Naive thymus-derived CD8-positive, alpha-beta T cell (primary cell): ENCODE results near the gene GDF15. TPM values are rescaled to one million over a fixed set of nuclear protein-coding genes. Genes with fewer than 3 reads are reported as not detected.
"Not testable (repeated sequence)": the region's sequence is repeated elsewhere in the genome, so short reads cannot be mapped to it uniquely, and the experiment has no call there.

Experiments
- ATAC-seq, 2 donors: fragments of 150-1000 bp; cut with Tn5 transposase in 1 of 2; sonication (Bioruptor Pico), chemical (Tn5 transposase) in 1 of 2; 1 replicate in 1 of 2; 2 replicates in 1 of 2; pipeline ENCODE4 v1.10.0; 2021; ENCODE audit warnings: mild to moderate bottlenecking in 2 of 2, moderate library complexity in 2 of 2
- POLR2A ChIA-PET: fragments of 350-600 bp; sonication (Branson Sonifier 250); formaldehyde crosslinking; loops from one replicate; lab custom pipeline; 2021; ENCODE audit warnings: antibody characterized with exemption; lab: Charles Lee
- DNase-seq, 10 donors: peaks; one replicate each; pipeline versions ENCODE4 v3.0.0 to v3.0.0-alpha.2; 2020 to 2022
- H3K27ac Mint-ChIP-seq, 10 donors: one replicate each; pipeline ENCODE4 v1.8.0; 2020 to 2022; ENCODE audit warnings: mild to moderate bottlenecking in 10 of 10, mixed read lengths in 10 of 10, moderate library complexity in 4 of 10, inconsistent platforms in 1 of 10
- H3K27me3 Mint-ChIP-seq, 5 donors: one replicate each; pipeline ENCODE4 v1.8.0; 2021 to 2022; ENCODE audit warnings: mixed read lengths in 5 of 5
- H3K36me3 Mint-ChIP-seq, 3 donors: one replicate each; pipeline ENCODE4 v1.8.0; 2020 to 2022; ENCODE audit warnings: mixed read lengths in 3 of 3, mild to moderate bottlenecking in 2 of 3, inconsistent platforms in 1 of 3
- H3K4me1 Mint-ChIP-seq, 4 donors: one replicate each; pipeline ENCODE4 v1.8.0; 2021 to 2022; ENCODE audit warnings: mixed read lengths in 4 of 4
- H3K4me3 Mint-ChIP-seq, 10 donors: one replicate each; pipeline ENCODE4 v1.8.0; 2020 to 2022; ENCODE audit warnings: mild to moderate bottlenecking in 10 of 10, mixed read lengths in 10 of 10, moderate library complexity in 6 of 10, inconsistent platforms in 1 of 10
- H3K9me3 Mint-ChIP-seq, 9 donors: one replicate each; pipeline ENCODE4 v1.8.0; 2020 to 2022; ENCODE audit warnings: mixed read lengths in 9 of 9, mild to moderate bottlenecking in 3 of 9, inconsistent platforms in 1 of 9, moderate library complexity in 1 of 9
- polyA plus RNA-seq, 3 donors: library from polyadenylated mRNA; unstranded; fragments of 300-500 nt; fragmentation: Illumina TruSeq; gene quantifications; one replicate each; pipeline ENCODE4 v1.2.3, GENCODE V29; 2021
- total RNA-seq, 8 experiments: library from RNA in 2 of 8; stranded (reverse) in 2 of 8; gene quantifications; one replicate each; pipeline ENCODE4 v1.2.3 and lab custom pipeline; 2021 to 2026

GDF15 gene
- total and polyA plus RNA-seq, 5 experiments from 2014 or later, result not detected

DNA sequence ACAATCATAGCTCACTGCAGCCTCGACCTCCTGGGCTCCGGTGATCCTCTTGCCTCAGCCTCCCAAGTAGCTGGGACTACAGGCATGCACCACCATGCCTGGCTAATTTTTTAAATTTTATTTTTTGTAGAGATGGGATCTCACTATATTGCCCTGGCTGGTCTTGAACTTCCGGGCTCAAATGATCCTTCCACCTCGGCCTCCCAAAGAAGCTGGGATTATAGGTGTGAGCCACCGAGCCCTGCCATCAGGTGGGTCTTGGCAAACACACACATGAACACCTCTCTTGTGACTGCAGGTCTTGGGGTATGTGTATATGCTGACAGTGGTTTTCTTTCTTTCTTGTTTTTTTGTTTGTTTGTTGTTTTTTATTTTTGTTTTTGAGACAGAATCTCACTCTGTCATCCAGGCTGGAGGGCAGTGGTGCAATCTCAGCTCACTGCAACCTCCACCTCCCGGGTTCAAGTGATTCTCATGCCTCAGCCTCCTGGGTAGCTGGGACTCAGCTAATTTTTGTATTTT, 37.1 kb upstream of the GDF15 start:
- Mint-ChIP-seq H3K36me3 (peaks cover 3 to 74% (median 14%) of the 10 kb centered on the region in 3 donors), H3K4me1 (peaks cover 5 to 17% (median 13%) of the 10 kb centered on the region in 4 donors), H3K27ac (peak overlapping the region in 1 of 10 donors; percentile 15)
- DNase-seq, POLR2A ChIA-PET, H3K4me3 Mint-ChIP-seq, H3K9me3 Mint-ChIP-seq, ATAC-seq, H3K27me3 Mint-ChIP-seq: not testable (repeated sequence)

DNA sequence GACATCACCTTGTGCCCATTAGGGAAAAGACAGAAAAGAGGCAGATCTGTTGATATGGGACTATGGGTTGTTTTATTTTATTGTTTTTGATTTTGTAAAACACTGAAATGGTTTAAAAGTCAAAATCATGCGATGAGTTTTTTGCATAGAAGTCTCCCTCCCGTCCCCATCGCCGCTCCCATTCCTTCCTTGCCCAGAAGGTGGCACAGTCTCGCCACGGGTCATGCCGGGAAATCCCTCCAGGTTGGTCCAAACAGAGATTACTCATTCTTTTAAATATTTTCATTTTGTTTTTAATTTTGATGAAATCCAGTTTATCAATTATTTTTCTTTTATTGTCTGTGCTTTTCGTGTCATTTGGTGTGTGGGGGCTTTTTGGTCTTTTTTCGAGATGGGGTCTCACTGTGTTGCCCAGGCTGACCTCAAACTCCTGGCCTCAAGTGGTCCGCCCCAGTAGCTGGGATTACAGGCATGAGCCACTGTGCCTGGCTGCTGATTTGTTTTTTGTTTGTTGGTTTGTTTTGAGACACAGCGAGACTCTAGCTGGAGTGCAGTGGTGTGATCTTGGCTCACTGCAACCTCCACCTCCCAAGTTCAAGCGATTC, 36.3 kb upstream of the GDF15 start:
- ATAC-seq, result no peak
- no peak for DNase-seq
- POLR2A ChIA-PET, result no interaction called here
- H3K4me3 Mint-ChIP-seq, result no peak overlapping the region
- H3K4me1 Mint-ChIP-seq, result peaks cover 5 to 17% (median 13%) of the 10 kb centered on the region in 4 donors
- H3K27ac Mint-ChIP-seq, result peak overlapping the region in 2 of 10 donors; percentile 29 to 33
- H3K27me3 Mint-ChIP-seq, result no peaks in the 10 kb centered on the region
- H3K9me3 Mint-ChIP-seq, result no peaks in the 10 kb centered on the region
- H3K36me3 Mint-ChIP-seq, result peaks cover 3 to 72% (median 15%) of the 10 kb centered on the region in 3 donors

DNA sequence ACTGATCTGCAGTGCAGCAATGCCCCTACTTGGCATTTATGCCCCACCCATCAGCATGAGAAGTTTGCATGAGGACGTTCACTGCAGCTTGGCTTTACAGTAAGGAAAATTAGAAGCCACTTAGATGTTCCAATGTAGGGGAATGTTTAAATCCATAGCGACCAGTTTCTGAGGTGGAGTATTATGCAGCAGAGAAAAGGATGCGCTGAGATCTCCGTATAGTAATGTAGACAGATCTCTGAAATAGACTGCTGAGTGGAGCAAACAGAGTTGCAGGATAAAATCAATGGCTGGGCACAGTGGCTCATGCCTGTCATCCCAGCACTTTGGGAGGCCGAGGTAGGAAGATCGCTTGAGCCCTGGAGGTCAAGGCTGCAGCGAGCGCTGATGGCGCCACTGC, 35.5 kb upstream of the GDF15 start:
- no peak for DNase-seq
- Mint-ChIP-seq H3K4me1 (peaks cover 5 to 17% (median 13%) of the 10 kb centered on the region in 4 donors), H3K27ac (no peak overlapping the region), H3K27me3 (no peaks in the 10 kb centered on the region), H3K4me3 (no peak overlapping the region), H3K9me3 (no peaks in the 10 kb centered on the region), H3K36me3 (peaks cover 3 to 72% (median 17%) of the 10 kb centered on the region in 3 donors)
- POLR2A ChIA-PET, result no interaction called here
- no peak for ATAC-seq

DNA sequence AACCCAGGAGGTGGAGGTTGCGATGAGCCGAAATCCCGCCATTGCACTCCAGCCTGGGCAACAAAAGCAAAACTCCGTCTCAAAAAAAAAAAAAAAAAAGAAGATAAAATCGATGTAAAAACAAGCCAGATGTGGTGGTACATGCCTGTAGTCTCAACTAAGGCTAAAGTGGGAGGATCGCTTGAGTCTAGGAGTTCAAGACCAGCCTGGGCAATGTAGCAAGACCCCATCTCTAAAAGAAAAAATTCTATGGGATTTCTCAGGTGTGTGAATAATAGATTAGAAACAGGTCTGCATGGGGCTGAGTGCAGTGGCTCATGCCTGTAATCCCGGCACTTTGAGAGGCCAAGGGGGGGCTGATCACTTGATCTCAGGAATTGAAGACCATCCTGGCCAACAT, 34.4 kb upstream of the GDF15 start:
- no peaks in the 10 kb centered on the region for H3K9me3 Mint-ChIP-seq
- H3K27ac Mint-ChIP-seq, result no peak overlapping the region
- H3K4me1 Mint-ChIP-seq, result peaks cover 0 to 11% (median 9%) of the 10 kb centered on the region in 4 donors
- H3K36me3 Mint-ChIP-seq, result peaks cover 3 to 74% (median 22%) of the 10 kb centered on the region in 3 donors
- ATAC-seq (no peak), DNase-seq (no peak)
- H3K4me3 Mint-ChIP-seq, result no peak overlapping the region
- no peaks in the 10 kb centered on the region for H3K27me3 Mint-ChIP-seq
- POLR2A ChIA-PET, result interaction anchor here (0.7 kb wide), 1 partner anchor 171 kb away, joined by 3 read pairs; the partner anchor contains the start of gene ELL

DNA sequence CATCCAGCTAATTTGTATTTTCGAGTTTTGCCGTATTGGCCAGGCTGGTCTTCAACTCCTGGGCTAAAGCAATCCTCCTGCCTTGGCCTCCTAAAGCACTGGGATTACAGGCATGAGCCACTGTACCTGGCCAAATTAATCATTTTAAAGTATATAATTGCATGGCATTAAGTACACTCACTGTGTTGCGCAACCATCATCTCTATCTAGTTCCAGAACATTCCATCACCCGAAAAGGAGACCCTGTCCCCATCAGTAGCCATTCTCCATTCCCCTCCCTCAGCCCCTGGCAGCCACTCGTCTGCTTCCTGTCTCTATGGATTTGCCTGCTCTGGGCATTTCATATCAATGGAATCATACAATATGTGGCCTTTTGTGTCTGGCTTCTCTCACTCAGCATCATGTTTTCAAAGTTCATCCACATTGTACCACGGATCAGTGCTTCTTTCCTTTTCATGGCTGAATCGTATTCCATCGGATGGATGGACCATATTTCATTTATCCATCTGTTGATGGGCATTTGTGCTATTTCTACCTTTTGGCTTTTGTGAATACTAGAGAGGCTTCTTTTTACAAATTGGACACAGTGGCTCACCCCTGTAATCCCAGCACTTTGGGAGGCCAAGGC, 32.5 kb upstream of the GDF15 start:
- Mint-ChIP-seq H3K9me3 (no peaks in the 10 kb centered on the region), H3K4me1 (peaks cover 0 to 2% (median 1%) of the 10 kb centered on the region in 4 donors), H3K4me3 (no peak overlapping the region), H3K27me3 (no peaks in the 10 kb centered on the region), H3K27ac (no peak overlapping the region), H3K36me3 (peaks cover 3 to 79% (median 34%) of the 10 kb centered on the region in 3 donors)
- POLR2A ChIA-PET, result no interaction called here
- ATAC-seq (no peak), DNase-seq (no peak)

DNA sequence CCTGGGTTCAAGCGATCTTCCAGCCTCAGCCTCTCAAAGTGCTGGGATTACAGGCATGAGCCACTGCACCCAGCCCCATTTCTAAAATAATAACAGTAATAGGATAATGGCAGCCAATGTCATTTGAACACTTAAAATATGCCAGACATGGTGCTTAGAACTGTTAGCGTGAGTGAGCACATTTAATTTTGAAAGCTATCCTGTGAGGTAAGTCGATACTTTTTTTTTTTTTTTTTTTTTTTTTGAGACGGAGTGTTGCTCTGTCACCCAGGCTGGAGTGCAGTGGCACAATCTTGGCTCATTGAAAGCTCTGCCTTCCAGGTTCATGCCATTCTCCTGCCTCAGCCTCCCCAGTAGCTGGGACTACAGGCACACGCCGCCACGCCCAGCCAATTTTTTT, 31.2 kb upstream of the GDF15 start:
- ATAC-seq, H3K27me3 Mint-ChIP-seq, POLR2A ChIA-PET, H3K9me3 Mint-ChIP-seq, H3K4me3 Mint-ChIP-seq, H3K4me1 Mint-ChIP-seq, DNase-seq, H3K27ac Mint-ChIP-seq: not testable (repeated sequence)
- peaks cover 3 to 81% (median 41%) of the 10 kb centered on the region in 3 donors for H3K36me3 Mint-ChIP-seq

DNA sequence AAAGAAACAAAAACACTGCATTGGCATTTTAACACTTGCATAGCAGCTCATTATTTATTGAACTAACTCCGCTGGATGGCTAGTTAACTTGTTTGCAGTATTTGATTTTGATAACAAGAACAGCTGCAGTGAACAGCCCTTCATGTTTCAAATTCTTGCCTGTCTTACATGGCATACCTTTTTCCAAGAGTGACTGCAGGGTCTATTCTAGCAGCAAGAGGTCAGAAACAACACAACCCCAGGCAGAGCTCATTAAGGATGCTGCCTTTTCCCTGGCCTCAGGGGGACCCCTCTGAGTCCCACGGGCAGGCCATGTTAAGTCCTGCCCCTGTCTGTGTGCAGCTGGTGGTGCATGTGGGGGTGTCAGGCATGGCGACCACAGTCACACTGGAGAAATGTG, 28.9 kb upstream of the GDF15 start:
- H3K36me3 Mint-ChIP-seq, result peaks cover 0 to 85% (median 41%) of the 10 kb centered on the region in 3 donors
- POLR2A ChIA-PET, result no interaction called here
- ATAC-seq, result no peak
- H3K4me1 Mint-ChIP-seq, result peaks cover 0 to 2% (median 1%) of the 10 kb centered on the region in 4 donors
- no peaks in the 10 kb centered on the region for H3K9me3 Mint-ChIP-seq
- H3K27me3 Mint-ChIP-seq, result no peaks in the 10 kb centered on the region
- H3K27ac Mint-ChIP-seq, result no peak overlapping the region
- H3K4me3 Mint-ChIP-seq, result no peak overlapping the region
- no peak for DNase-seq

DNA sequence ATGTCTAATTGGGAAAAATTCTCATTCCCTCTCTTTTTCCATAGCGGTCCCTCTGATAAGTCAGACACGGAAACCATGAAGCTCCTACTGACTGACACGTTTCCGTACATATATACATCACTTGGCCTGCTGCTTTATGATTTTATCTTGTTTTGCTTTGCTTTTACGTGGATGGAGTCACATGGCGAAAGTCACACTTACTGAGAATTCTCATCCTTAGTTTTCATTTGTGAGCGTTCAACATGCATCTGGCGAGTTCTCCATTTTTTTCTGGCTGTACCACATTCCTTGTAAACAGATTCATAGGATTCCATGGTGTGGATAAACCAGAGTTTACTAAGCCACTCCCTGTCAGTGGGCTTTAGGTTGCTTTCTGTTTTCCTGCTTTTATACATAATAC, 24.3 kb upstream of the GDF15 start:
- peaks cover 0 to 91% (median 54%) of the 10 kb centered on the region in 3 donors for H3K36me3 Mint-ChIP-seq

DNA sequence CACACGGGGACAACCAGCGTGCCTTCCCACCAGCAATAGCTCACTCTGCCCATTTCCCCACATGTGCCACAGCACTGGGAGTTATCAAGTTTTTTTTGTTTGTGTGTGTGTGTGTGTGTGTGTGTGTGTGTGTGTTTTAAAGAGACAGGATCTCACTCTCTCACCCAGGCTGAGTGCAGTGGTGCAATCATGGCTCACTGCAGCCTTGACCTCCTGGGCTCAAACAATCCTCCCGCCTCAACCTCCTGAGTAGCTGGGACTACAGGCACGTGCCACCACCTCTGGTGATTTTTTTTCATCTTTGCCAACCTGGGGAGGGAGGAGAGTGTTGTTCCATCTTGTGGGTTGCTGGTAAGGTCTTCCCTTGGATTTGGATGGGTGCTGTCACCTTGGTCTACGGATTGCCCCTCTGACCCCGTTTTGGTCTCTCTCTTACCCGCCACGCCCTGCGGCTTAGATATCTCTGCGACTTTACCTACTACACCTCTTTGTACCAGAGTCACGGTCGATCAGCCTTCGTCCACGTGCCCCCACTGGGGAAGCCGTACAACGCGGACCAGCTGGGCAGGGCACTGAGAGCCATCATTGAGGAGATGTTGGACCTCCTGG, 22.9 kb upstream of the GDF15 start:
- Mint-ChIP-seq H3K27me3 (no peaks in the 10 kb centered on the region), H3K4me1 (peaks cover 0 to 7% (median 1%) of the 10 kb centered on the region in 4 donors), H3K36me3 (peaks cover 0 to 84% (median 49%) of the 10 kb centered on the region in 3 donors), H3K27ac (no peak overlapping the region), H3K9me3 (no peaks in the 10 kb centered on the region), H3K4me3 (no peak overlapping the region)
- ATAC-seq (no peak), DNase-seq (no peak)
- POLR2A ChIA-PET, result interaction anchor here (1.0 kb wide), 1 partner anchor 84 kb away, joined by 3 read pairs; no protein-coding TSS in a partner anchor

More for the DNA sequence above, 24.3 kb upstream of the GDF15 start:
- Mint-ChIP-seq H3K4me1 (peaks cover 0 to 7% (median 0%) of the 10 kb centered on the region in 4 donors), H3K4me3 (no peak overlapping the region), H3K27ac (no peak overlapping the region), H3K9me3 (no peaks in the 10 kb centered on the region), H3K27me3 (no peaks in the 10 kb centered on the region)
- no peak for ATAC-seq
- DNase-seq, result no peak
- POLR2A ChIA-PET, result no interaction called here

DNA sequence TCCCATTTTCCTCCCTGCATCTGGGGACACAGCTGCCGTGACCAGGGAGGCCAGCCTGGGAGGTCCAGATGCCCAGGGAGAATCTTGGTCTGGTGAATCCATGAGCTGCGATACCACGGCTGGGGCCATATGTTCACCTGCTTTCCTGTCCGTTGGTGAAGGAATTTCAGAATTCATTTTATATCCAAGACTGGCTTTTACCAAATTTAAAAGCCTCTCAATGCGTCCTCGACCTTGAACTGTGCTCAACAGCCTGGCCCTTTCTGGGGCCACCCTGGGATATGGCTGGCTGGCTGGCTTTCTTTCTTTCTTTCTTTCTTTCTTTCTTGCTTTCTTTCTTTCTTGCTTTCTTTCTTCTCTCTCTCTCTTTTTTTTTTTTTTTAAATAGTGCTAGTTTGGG, 22.2 kb upstream of the GDF15 start:
- Mint-ChIP-seq H3K9me3 (no peaks in the 10 kb centered on the region), H3K36me3 (peaks cover 0 to 77% (median 43%) of the 10 kb centered on the region in 3 donors)

DNA sequence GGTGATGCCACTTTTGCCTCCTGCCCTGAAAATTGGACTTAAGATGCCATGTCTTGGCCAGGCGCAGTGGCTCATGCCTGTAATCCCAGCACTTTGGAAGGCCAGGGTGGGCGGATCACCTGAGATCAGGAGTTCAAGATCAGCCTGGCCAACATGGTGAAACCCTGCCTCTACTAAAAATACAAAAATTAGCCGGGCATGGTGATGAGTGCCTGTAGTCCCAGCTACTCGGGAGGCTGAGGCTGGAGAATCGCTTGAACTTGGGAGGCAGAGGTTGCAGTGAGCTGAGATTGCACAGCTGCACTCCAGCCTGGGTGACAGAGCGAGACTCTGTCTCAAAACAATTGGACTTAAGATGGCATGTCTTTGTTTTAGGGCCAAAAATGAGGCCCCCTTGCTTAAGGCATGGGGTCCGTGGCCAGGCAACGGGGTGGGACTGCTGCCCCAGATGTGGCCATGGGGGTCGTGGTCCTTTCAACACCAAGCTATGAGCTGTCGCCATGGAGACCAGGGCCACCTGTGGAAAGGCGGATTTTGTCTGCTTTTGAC, 21.6 kb upstream of the GDF15 start:
- H3K4me3 Mint-ChIP-seq, DNase-seq, H3K27ac Mint-ChIP-seq, H3K4me1 Mint-ChIP-seq, H3K27me3 Mint-ChIP-seq, H3K9me3 Mint-ChIP-seq, ATAC-seq: not testable (repeated sequence)
- POLR2A ChIA-PET, result interaction anchor here (1.0 to 2.2 kb wide), 2 partner anchors 19 to 85 kb away, joined by 3 to 6 read pairs; no protein-coding TSS in a partner anchor
- peaks cover 0 to 73% (median 39%) of the 10 kb centered on the region in 3 donors for H3K36me3 Mint-ChIP-seq

More for the DNA sequence above, 22.2 kb upstream of the GDF15 start:
- Mint-ChIP-seq H3K4me1 (peaks cover 0 to 7% (median 1%) of the 10 kb centered on the region in 4 donors), H3K27me3 (no peaks in the 10 kb centered on the region), H3K27ac (no peak overlapping the region), H3K4me3 (no peak overlapping the region)
- POLR2A ChIA-PET, result interaction anchor here (1.0 to 2.2 kb wide), 2 partner anchors 20 to 84 kb away, joined by 3 to 6 read pairs; no protein-coding TSS in a partner anchor
- no peak for DNase-seq
- ATAC-seq, result no peak

DNA sequence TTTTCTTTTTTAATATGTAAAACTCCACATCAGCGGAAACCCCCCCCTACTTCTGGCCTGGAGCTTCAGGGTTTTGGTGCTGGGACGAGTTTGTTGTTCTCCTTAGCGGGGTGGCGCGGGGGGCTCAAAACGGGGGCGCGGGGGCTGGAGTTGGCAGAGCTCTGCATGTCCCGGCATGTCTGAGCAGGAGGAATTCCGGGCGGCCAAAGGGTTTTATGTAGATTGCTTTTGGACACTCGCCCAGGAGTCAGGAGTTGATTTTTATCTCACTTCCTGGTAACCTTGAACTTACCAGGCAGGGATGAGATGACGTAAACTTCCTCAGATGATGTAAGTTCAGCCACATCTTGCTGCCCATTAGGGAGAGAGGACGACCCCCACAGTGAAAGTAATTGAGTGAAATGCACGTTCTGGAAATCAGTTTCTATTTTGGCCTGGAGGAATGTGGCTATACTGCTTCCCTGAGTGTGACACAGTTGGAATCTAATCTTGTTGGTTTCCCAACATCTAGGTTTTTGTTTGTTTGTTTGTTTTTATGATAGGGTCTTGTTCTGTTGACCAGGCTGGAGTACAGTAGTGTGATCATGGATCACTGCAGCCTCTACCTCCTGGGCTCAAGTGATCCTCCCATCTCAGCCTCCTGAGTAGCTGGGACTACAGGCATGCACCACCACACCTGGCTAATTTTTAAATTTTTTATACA, 21.0 kb upstream of the GDF15 start:
- H3K27ac Mint-ChIP-seq, result no peak overlapping the region

More for the DNA sequence above, 21.0 kb upstream of the GDF15 start:
- Mint-ChIP-seq H3K4me3 (no peak overlapping the region), H3K36me3 (peaks cover 0 to 67% (median 36%) of the 10 kb centered on the region in 3 donors), H3K27me3 (no peaks in the 10 kb centered on the region), H3K4me1 (peaks cover 0 to 7% (median 2%) of the 10 kb centered on the region in 4 donors), H3K9me3 (no peaks in the 10 kb centered on the region)
- no peak for DNase-seq
- ATAC-seq, result no peak
- POLR2A ChIA-PET, result interaction anchor here (2.2 kb wide), 1 partner anchor 19 kb away, joined by 6 read pairs; no protein-coding TSS in a partner anchor
